Measurements from ENCODE around the gene KBTBD12.

The KBTBD12 gene

GRCh38 chr3:128014548-128014947 lies 99.5 kb downstream of the KBTBD12 start:
- no peak for DNase-seq (ENCODE audit: low read depth in 2 of 2)

GRCh38 chr3:128016502-128016901 lies 101.5 kb downstream of the KBTBD12 start:
- DNase-seq (ENCODE audit: low read depth in 2 of 2), result no peak

- DNase-seq (ENCODE audit: low read depth in 2 of 2), result no peak
Observed at GRCh38 chr3:128021768-128022372, 106.8 kb downstream of the KBTBD12 start.

- DNase-seq (ENCODE audit: low read depth in 2 of 2), result no peak
Observed at GRCh38 chr3:128033102-128033501, 118.1 kb downstream of the KBTBD12 start.

GRCh38 chr3:128036119-128036518 lies 121.1 kb downstream of the KBTBD12 start:
- no peak for DNase-seq (ENCODE audit: low read depth in 2 of 2)
